Renal cortical epithelial cell (primary cell): ENCODE data around the gene CNTNAP2. TPM values are rescaled to one million over a fixed set of nuclear protein-coding genes. Genes with fewer than 3 reads are reported as not detected.

Experiments used
- DNase-seq: peaks from one replicate; pipeline ENCODE4 v3.0.0-alpha.2; 2011; ENCODE audit warnings: low read depth
- total RNA-seq: library from RNA; depleted of rRNA; stranded (reverse); fragments of >200 nt; gene quantifications from 2 replicates; pipeline ENCODE4 v1.2.3, GENCODE V29; 2014

Gene CNTNAP2
- total RNA-seq, 1 donor from 2014 or later = 0.25 TPM

DNA sequence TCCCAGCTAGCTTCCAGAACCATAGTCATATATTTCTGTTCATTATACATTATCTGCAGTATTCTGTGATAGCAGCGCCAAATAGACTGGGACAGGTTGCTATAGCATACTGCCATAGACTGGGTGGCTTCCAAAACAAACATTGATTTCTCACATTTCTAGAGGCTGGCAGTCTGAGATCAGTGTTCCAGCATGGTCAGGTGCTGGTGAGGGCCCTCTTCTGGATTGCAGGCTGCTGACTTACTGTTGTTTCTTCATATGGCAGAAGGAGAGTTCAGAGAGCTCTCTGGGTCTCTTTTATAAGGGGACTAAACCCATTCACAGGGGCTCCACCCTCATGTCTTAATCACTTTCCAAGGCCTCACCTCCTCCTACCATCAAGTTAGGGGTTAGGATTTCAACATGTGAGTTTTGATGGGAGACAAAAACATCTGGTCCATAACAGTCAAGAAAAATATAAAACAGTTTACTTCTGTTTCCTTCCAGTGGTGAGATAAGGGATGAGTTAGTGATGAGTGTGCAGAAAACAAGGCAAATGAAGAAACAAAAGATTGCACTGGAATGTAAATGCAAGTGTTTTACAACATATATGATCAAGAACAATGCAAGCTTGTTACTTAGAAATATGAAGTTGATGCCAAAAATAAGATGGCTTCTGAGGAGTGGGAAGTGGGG, 2074.9 kb downstream of the CNTNAP2 start:
- no peak for DNase-seq

DNA sequence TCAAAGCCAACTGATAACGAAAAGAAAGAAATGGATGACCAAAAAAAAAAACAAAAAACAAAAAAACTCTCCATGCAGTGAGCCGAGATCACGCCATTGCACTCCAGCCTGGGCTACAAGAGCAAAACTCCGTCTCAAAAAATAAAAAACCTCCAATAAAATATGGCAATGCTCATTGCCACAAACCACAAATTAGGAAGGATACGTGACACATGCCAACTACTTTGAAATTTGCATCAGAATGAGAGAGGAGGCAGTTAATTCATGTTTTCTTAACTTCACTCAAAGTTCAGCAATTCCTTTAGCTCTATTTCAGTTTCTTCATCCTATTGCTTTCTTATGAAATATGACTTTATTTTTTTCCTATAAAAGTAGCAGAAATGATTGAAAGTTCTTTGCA, 2075.9 kb downstream of the CNTNAP2 start:
- DNase-seq = no peak

DNA sequence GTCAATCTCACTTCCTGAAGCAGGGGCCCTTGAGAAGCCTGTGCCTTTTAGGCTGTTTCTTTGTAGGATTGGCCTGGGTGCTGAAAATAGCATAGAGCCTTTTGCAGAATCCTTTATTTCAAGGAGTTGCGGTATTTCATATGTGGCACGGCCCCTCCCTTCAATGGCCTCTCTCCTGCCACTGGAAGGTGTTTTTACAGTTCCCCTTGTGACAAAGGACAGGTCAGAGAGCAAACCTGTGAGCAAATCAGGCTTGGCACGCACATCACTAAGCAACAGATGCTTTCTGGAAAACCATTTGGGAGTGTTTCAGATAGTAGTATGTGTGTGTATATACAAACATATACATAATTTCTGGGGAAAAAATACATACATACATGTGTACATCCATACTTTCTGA, 2085.4 kb downstream of the CNTNAP2 start:
- DNase-seq = no peak

DNA sequence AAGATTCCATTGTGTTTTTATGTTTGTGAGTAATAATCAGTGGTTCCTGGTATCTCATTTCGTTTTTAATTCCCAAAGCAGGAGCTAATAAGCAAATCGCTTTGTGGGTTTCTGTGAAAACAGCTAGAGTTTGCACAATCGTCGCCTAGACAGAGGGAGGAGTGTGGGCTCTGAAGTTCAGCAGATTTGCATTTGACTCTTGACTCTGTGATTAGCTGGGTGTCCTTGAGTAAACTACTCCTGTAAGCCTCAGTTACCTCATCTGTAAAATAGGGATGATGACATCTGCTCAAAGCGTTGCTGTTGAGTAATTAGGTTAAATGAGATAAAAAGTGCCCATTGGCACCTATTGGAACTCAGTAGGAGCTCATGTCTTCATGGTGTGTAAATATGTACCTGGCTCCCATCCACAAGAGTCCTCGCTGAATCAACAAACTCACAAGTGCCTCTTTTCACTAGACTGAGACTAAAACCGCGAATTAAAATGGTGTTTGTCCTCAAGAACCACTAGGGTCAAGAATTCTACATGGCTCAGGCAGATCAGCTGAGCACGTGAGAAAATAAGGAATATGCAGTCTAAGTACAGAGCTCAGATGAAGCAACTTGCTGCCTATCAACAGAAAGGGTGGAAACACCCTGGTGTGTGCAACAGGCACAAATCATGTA, 2088.2 kb downstream of the CNTNAP2 start:
- no peak for DNase-seq

DNA sequence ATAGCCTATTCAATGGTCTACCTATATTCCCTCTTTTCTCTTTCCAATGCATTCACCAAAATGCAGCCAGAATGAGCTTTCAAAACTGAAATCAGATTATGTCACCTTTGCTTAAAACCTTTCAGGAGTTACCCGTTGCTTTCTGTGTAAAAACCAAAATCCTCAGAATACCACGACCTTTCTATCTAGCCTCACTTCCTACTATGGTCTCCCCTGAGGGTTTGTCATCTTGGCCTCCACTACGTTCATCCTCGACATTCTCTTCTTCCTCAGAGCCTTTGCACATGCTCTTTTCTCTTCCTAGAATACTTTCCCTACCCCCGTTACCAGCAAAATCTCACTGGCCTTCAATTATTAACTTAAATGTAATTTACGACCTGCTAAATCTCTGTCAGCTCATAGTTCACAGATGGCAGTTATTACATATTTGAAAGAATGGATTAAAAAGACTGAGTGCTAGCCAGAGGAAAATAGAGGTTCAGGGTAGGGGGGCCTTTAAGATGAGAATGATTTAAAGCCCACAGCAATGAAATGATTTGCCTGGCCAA, 2093.1 kb downstream of the CNTNAP2 start:
- DNase-seq = no peak

DNA sequence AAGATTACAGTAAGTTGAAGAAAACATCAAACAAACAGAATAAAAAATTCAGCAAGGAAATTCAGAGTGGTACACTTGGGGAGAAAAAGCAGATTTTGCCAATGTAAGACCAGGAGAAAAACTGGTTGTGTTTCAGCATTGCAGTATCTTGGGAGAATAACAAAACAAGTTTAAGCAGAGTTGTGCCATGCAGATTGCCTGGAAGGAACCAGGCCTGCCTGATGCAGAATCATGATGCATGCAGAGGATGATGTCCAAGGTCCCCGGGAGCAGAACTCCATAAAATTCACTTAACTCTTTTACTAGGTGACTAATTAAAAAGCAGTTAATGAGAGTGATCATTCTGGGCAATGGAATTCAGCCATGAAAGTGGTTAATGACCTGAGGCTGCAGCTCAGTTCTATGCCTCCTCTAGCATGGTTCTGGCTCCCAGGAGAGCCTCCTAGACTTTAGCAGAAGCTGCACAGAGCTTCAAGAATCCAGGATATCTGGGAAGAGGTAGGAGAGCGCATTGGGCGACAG, 2094.3 kb downstream of the CNTNAP2 start:
- DNase-seq = no peak

DNA sequence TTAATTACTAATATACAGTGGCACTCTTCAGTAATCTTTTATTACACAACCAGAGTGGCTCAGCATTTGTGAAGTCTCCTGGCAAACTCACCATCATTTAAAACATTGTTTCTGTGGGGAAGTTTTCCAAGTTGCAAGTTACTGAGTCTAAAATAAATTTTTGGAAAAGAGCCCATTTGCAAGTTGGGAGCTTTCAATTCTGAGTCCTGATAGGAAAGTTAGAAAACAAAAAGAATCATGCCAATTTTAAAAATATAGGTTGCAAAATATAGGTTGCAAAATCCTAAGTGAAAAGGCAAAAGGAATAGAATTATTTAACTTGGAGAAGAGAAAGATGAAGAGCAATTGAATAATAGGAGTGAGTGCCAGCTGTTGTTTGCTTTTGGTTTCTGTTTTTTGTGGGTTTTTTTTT, 2095.1 kb downstream of the CNTNAP2 start:
- DNase-seq = no peak

DNA sequence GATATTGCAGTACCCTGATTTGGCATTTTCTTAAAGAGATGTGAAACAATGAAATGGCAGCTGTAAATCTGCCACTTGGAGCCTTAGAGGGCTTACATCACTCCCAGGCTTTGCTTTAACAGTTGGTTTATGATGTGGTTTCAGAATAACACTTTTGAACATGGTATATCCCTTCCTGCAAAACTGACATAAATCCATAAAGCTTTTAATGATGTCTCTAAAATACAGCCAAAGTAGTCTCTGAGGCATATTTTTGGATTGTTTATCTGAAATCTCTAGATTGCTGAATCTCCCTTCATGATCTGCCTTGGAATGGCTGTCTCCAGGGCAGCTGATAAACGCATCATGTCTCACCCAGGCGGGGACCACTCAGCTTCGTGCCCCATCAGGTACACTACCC, 2096.1 kb downstream of the CNTNAP2 start:
- DNase-seq = no peak

DNA sequence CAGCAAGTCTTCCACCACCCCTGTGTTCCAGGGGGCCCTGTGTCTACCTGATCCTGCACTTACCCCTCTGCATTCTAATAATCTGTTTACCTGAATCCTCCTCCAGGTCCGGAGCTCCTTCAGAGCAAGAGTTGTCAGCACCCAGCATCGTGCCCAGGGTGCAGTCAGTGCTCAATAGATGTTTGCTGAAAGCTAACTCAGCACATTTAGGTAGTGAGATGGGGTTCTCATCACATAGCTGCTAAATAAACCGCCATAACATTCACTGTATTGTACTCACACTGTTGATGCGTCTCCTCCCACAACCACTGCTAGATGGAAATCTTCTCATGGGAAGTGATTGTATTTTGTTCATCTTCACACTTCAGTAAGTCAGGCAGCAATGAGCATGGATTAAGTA, 2097.5 kb downstream of the CNTNAP2 start:
- no peak for DNase-seq

DNA sequence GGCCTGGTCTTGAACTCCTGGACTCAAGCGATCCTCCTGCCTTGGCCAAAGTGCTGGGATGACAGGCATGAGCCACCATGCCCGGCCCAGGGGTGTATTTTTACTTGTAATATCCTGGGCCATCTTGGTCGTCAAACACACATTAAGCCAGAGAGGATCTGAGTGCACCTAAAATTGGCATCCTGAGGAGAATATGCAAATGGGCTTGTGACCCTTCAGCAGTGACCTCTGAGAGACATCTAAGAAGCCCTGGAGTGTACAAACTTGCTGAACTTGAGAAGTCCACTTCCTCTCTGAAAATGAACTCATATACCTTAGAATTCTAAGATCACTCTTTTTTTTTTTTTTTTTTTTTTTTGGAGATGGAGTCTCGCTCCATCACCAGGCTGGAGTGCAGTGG, 2102.0 kb downstream of the CNTNAP2 start:
- no peak for DNase-seq

DNA sequence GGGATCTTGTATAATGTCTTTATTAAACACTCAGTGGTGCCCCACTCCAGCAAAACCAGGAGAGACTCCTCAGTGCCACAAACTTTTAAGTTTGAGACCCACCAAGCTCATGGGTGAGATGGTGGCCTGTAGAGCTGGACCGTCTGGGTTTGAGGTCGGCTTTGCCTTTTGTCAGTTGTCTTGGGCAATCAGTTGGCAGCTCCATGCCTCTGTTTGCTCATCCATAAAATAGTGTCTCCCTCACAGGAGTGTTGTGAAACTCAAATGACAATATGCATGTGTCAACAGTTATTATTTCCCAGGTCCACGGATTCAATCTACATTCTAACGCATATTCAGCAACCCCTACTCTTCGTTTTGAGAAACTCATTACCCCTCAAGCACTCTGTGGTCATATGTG, 2106.1 kb downstream of the CNTNAP2 start:
- no peak for DNase-seq

DNA sequence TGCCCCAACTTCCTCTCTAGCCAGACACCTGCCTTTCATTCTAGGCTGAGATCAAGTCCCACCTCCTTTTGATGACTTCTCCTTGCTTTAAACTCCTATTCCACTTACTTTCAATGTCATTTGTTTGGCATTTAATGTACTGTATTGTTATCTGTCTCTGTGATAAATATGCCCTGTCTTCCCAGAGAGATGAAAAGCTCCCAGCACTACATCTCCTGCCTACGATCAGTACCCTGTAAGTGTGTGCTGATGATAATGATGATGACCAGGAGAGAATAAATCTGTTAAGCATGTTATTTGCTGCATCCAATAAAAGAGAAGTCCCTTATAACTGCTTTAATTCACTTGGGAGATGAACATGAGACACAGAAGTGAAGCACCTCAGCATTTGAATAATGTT, 2106.6 kb downstream of the CNTNAP2 start:
- no peak for DNase-seq

DNA sequence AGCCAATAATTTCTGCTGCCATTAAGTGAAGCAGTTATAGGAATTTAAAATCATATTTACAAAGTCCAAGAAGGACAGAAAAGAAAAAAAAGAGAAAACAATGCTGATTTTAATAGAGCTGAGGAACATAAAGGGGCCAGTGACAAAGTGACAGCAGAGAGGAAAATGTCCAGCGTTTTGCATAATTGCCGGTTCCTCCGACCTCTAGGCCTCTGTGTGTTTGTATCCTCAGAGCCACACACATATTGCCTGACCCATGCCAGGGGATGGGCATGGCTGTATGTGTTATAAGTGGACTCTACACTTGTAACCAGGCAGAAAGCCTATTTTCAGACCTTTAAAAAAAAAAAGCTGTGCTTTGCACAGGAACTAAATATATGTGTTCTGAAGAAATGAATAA, 2107.1 kb downstream of the CNTNAP2 start:
- no peak for DNase-seq

DNA sequence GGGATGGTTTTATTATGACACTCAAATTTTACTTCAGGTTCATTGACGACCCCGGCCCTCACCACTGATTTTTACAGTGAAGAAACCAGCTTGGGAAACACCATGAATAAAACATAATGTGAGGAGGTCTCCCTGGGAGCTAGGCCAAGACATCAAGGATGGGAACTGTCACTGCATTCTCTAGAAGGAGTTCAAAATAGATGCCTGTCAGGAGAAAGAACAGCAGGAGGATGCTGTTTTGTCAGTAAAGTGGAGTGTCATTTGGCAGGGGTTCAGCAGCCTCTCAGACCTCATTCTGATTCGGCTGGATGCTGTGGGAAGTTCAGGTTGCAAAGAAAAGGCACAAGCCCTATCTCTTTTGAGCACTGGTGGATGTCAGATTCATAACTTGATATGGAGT, 2113.7 kb downstream of the CNTNAP2 start:
- DNase-seq = no peak

DNA sequence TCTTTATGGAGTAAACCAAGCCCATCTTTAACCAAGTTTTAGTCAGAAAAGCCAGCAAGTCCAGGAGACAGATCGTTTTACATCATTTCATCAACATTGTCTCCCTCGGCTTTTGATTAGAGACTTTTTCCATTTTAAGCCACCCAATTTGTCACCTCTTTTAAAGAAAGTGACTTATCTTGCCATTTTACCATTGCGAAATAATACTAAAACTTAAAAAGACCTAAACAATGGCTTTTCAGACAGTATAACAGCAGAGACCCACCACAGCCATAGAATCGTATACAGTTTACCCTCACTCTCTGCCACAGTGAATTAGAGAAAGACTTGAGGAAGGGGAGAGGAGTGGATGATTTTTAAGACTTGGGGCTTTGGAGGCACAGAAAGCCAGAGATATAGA, 2114.3 kb downstream of the CNTNAP2 start:
- DNase-seq = no peak

DNA sequence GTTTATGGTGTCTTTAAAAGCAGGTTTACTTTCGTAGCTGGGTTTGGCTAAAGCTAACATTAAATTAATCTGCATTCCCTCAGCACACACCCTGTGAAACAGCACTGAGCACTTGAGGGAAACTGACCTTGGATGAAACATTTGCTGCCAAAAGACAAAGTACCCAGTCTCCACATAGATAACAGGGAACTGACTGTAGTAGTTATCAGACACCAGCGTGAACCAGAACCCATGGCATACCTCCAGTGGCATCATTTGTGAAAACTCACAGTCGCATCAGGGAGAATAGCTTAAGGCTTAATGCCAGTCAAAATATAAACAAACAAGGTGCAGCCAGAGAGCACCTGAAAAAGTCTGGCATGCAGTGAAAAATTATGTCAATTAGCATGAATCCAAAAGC, 2116.2 kb downstream of the CNTNAP2 start:
- no peak for DNase-seq

DNA sequence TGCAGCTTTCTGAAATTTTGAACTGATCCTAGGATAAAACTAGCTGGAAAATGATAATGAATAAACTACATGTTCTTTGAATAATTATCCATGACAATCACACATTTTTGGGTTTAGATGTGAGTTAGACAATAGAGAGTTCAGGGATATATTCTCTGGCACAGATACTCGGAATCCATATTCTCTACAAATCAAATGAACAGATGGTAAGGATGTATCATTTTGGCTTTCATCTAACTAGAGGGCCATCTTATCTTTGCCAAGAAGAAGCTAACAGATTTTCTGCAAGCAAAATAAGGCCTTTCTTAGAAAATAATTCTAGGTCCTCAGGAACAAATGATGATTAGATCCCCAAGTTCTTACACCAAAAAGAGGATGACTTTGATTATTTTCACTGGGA, 2118.1 kb downstream of the CNTNAP2 start:
- DNase-seq = no peak

DNA sequence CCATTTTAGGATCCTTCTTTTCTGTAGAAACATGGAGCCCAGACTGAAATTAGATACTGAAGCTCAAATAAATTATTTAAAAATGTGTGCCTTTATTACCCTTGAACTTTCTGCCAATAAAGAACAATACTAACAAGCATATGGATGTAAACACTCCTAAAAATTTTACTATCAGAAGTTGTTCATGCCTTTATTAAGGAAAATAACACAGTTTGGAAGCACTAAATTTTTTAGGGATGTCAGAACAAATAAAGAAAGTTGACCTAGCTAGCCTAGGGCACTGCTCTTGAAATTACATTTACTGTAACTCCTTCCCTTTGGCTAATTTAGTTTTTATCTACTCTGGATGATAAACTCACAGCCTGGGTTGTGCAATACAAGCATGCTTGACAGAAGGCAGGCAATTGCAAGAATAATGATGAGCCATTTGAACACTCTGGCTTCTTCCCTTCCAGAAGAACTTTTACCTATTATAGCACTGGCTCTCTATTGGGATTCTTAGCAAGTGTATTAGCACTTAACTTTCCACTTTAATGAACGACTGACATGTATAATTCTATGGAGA, 2122.2 kb downstream of the CNTNAP2 start:
- DNase-seq = no peak

DNA sequence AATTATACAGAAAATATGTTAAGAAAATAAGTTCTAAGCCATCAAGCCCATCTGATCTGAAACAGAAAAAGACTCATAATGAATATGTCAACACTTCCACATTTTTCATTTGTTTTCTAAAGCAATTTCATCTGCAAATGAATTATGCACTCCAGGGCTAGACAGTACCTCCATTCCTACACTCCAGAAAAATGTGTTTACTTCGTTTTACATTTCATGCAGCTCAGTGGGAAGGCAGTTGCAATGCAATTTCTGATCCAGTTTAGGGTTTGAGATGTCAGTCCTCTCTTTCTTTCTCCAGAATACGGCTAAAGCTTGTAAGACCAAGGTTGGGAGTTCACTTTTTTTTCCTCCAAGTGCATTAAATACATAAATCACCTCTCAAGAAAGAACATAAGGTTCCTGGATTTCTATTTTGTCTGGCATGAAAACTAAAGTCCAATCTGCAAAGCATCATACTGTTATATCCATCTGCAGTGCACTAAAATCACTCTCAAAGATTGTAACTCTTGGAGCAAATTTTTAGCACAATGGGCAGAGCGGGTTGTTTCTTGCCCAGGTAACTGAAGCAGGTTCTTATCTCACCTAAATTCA, 2125.2 kb downstream of the CNTNAP2 start:
- DNase-seq = no peak

DNA sequence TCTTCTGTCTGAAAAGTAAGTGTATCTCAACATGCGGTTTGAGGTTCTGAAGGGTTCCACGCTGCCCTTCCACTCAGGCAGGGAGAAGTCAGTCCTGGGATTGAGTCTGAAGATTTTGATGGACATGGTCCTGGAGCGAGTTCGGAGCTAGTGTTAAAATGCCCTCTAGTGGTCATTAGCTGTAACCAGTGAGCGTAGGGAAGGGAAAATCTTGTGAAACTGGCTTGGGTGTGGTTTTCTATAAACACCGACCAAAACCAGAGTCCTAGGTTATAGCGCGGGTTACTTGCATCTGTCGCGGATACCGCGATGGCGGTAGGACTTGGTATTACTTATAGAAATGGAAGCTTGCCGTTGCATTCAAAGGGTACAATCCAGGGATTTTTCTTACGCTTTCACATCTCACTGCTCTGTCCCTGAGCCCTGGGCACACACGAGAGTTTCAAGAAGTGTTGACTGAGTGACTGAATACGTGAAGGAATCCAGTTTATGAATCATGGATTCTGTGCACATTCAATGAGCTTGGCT, 2125.8 kb downstream of the CNTNAP2 start:
- peak; percentile 41 for DNase-seq

DNA sequence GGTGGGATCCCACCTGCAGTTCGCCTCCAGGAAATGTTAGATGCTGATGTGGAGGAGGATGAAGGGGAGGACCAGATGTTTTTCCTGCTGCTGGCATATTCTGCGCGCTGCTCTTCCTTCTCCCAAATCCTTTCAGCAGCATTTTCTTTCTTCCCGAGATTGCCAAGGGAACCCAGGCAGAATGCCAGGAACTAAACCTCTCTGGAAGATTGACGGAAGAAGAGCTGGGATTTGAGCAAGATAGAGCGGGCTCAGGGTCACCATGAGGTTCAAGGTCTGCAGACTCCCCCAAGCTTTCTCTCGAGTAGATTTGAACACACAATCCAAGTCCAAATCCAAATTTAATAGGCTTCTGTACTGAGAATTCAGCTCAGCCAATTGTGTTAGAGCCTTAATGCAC, 2128.8 kb downstream of the CNTNAP2 start:
- no peak for DNase-seq

DNA sequence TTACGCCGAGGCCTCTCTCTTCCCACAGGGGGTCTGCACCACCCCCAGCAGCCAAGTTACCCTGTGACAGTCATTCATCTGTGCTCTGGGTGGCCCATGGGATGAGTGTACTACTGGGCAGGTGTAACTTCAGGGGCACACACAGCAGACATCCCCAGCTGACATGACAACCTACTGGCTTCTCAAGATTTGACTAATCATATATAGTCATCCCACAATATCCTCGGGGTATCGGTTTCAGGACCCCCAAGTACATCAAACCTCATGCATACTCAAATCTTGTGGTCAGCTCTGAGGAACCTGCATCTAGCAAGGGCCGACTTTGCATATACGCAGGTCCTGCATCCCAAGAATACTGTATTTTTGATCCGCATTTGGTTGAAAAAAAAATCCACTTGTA, 2137.0 kb downstream of the CNTNAP2 start:
- no peak for DNase-seq
